ENCODE results near the gene TMEM161A. TPM values are rescaled to one million over a fixed set of nuclear protein-coding genes. Genes with fewer than 3 reads are reported as not detected.

The TMEM161A gene
- total RNA-seq, 1 donor from 2014 or later, result 31.7 TPM

DNA sequence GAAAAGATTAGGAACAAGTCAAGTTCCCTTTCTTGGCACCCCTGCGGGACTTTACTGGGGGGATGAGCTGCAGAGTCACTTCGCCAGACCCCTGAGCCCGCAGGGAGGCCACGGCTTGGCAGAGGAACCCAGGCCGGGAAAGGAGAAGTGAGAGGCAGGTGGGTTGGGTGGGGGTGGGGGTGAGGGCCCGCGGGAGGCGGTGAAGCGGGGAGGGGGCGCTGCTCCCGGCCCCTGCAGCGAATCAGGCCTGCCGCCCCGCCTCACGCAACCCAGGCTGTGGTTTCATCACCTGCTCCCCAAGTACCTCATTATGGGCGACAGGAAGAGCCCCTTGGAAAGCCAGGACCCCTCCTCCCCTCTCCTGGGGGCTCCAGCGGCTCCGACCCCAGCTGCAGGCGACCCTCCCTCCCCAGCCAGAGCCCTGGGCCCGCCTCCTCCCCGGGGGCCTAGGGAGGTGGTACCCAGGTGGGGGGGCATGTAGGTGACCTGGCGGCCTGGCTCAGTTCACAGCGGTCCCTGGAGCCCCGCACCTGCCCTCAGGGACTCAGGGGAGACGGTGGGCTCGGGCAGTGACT, 22.3 kb upstream of the TMEM161A start:
- Histone ChIP-seq H3K27ac (no peak overlapping the region), H3K9me3 (no peaks in the 10 kb centered on the region), H3K36me3 (peaks cover 0 to 5% of the 10 kb centered on the region in 2 donors), H3K4me1 (no peaks in the 10 kb centered on the region), H3K27me3 (no peaks in the 10 kb centered on the region), H3K4me3 (no peak overlapping the region)
- DNase-seq (ENCODE audit: extremely low spot score in 2 of 2), result no peak
- no peak for TF ChIP-seq POLR2AphosphoS5 (IDR thresholded peaks at IDR 0.05; ENCODE audit: insufficient read depth in 1 of 2, low read depth in 1 of 2)
- TF ChIP-seq, protein P1, sequence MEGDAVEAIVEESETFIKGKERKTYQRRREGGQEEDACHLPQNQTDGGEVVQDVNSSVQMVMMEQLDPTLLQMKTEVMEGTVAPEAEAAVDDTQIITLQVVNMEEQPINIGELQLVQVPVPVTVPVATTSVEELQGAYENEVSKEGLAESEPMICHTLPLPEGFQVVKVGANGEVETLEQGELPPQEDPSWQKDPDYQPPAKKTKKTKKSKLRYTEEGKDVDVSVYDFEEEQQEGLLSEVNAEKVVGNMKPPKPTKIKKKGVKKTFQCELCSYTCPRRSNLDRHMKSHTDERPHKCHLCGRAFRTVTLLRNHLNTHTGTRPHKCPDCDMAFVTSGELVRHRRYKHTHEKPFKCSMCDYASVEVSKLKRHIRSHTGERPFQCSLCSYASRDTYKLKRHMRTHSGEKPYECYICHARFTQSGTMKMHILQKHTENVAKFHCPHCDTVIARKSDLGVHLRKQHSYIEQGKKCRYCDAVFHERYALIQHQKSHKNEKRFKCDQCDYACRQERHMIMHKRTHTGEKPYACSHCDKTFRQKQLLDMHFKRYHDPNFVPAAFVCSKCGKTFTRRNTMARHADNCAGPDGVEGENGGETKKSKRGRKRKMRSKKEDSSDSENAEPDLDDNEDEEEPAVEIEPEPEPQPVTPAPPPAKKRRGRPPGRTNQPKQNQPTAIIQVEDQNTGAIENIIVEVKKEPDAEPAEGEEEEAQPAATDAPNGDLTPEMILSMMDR (IDR thresholded peaks at IDR 0.05), result no peak
- intact Hi-C loops (cut with DNase I), result no loop called here

DNA sequence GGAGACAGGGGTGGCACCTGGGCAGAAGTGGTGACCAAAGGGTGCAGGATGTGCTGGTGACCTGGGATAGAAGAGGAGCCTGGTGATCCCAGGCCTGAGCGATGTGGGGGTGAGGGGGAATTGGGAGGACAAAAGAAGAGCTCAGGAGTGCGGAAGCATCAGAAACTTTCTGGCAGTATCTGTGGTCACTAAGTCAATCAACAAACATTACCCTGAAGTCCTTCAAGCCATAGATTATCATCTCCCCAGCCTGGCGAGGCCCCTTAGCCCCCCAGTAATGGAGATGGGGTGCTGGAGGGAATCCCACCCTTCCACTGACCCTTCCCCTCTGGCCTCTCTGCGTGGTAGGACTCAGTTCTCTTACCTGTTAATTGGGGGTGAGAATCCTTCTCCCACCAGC, 21.3 kb upstream of the TMEM161A start:
- Histone ChIP-seq H3K27me3 (no peaks in the 10 kb centered on the region), H3K4me3 (no peak overlapping the region), H3K4me1 (no peaks in the 10 kb centered on the region), H3K27ac (no peak overlapping the region), H3K9me3 (no peaks in the 10 kb centered on the region), H3K36me3 (peaks cover 0 to 5% of the 10 kb centered on the region in 2 donors)
- no peak for TF ChIP-seq POLR2A (IDR thresholded peaks at IDR 0.05)
- TF ChIP-seq, protein P1 (IDR thresholded peaks at IDR 0.05), result no peak
- no peak for TF ChIP-seq POLR2AphosphoS5 (IDR thresholded peaks at IDR 0.05; ENCODE audit: insufficient read depth in 1 of 2, low read depth in 1 of 2)
- no peak for DNase-seq (ENCODE audit: extremely low spot score in 2 of 2)
- intact Hi-C loops (cut with DNase I), result no loop called here

- Histone ChIP-seq H3K36me3 (peaks cover 0 to 5% of the 10 kb centered on the region in 2 donors), H3K4me3 (no peak overlapping the region), H3K27me3 (no peaks in the 10 kb centered on the region), H3K27ac (no peak overlapping the region), H3K4me1 (no peaks in the 10 kb centered on the region), H3K9me3 (no peaks in the 10 kb centered on the region)
- DNase-seq (ENCODE audit: extremely low spot score in 2 of 2), result no peak
- intact Hi-C loops (cut with DNase I), result no loop called here
- TF ChIP-seq, protein P1 (IDR thresholded peaks at IDR 0.05), result no peak
- TF ChIP-seq POLR2AphosphoS5 (IDR thresholded peaks at IDR 0.05; ENCODE audit: insufficient read depth in 1 of 2, low read depth in 1 of 2) (no peak), POLR2A (IDR thresholded peaks at IDR 0.05) (no peak)
Observed at GRCh38 chr19:19157808-19158207, 19.5 kb upstream of the TMEM161A start.

GRCh38 chr19:19155495-19156219, 17.4 kb upstream of the TMEM161A start:
- Histone ChIP-seq H3K27me3 (no peaks in the 10 kb centered on the region), H3K27ac (no peak overlapping the region), H3K36me3 (peaks cover 0 to 5% of the 10 kb centered on the region in 2 donors), H3K4me3 (no peak overlapping the region), H3K4me1 (no peaks in the 10 kb centered on the region), H3K9me3 (no peaks in the 10 kb centered on the region)
- no peak for TF ChIP-seq POLR2AphosphoS5 (IDR thresholded peaks at IDR 0.05; ENCODE audit: insufficient read depth in 1 of 2, low read depth in 1 of 2)
- TF ChIP-seq, protein P1 (IDR thresholded peaks at IDR 0.05), result no peak
- no peak for TF ChIP-seq POLR2A (IDR thresholded peaks at IDR 0.05)
- intact Hi-C loops (cut with DNase I), result no loop called here
- no peak for DNase-seq (ENCODE audit: extremely low spot score in 2 of 2)
